Hematopoietic multipotent progenitor cell (in vitro differentiated cells): ENCODE measurements around the gene BMP2. TPM values are rescaled to one million over a fixed set of nuclear protein-coding genes. Genes with fewer than 3 reads are reported as not detected.

Experiments
- DNase-seq, 3 donors: peaks; one replicate each; pipeline ENCODE4 v3.0.0-alpha.2; 2011 to 2015; ENCODE audit warnings: low read depth in 2 of 3, low spot score in 2 of 3
- total RNA-seq: library from RNA; depleted of rRNA; stranded (reverse); fragments of >200 nt; gene quantifications from one replicate; pipeline ENCODE4 v1.2.3, GENCODE V29; 2012

Gene BMP2
- total RNA-seq, 1 donor: 0.27 TPM

DNA sequence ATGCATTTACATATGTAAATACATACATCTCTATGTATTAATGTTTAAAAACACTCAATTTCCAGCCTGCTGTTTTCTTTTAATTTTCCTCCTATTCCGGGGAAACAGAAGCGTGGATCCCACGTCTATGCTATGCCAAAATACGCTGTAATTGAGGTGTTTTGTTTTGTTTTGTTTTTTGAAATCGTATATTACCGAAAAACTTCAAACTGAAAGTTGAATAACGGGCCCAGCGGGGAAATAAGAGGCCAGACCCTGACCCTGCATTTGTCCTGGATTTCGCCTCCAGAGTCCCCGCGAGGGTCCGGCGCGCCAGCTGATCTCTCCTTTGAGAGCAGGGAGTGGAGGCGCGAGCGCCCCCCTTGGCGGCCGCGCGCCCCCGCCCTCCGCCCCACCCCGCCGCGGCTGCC, 355 bp upstream of the BMP2 start:
- DNase-seq: no peak

DNA sequence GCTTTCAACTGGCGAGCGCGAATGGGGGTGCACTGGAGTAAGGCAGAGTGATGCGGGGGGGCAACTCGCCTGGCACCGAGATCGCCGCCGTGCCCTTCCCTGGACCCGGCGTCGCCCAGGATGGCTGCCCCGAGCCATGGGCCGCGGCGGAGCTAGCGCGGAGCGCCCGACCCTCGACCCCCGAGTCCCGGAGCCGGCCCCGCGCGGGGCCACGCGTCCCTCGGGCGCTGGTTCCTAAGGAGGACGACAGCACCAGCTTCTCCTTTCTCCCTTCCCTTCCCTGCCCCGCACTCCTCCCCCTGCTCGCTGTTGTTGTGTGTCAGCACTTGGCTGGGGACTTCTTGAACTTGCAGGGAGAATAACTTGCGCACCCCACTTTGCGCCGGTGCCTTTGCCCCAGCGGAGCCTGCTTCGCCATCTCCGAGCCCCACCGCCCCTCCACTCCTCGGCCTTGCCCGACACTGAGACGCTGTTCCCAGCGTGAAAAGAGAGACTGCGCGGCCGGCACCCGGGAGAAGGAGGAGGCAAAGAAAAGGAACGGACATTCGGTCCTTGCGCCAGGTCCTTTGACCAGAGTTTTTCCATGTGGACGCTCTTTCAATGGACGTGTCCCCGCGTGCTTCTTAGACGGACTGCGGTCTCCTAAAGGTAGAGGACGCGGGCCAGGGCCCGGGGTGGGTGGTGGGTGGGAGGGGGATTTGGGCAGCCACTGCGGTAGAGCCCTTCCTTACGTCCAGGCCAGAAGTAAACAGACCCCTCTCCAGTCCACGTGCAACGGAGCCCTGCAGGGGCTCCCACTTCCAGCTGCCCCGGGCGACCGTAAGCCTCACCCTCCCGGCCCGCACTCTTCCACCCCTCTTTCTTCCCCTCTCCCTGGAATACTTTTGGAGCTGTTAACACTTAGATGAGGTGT, 998 bp downstream of the BMP2 start:
- peak in 2 of 3 donors; percentile 43 to 53 for DNase-seq

DNA sequence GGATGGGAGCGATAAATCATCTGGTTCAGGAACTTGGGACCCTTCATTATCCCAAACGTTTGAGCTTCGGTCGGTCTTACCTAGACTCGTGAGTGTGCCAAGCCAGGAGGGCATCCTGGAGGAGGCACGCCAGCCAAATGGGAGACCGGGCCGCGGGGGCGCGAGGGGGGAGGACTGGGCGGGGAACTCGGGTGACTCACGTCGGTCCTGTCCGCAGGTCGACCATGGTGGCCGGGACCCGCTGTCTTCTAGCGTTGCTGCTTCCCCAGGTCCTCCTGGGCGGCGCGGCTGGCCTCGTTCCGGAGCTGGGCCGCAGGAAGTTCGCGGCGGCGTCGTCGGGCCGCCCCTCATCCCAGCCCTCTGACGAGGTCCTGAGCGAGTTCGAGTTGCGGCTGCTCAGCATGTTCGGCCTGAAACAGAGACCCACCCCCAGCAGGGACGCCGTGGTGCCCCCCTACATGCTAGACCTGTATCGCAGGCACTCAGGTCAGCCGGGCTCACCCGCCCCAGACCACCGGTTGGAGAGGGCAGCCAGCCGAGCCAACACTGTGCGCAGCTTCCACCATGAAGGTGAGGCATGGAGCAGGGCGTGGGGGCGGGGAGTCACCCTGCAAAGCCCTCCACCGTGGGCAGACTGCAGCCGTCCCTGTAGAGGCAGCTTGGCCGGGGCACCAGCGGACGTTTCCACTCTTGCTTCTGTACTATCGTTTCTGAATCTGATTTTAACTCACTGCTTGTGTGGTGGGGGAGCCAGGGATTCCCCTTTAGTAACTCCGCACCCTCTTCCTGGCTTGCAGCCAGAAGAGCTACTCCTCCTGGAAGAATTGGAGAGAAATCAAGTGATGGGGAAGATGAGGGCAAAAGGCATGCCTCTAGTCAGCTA, 2.7 kb downstream of the BMP2 start:
- peak in 2 of 3 donors; percentile 36 to 58 for DNase-seq

DNA sequence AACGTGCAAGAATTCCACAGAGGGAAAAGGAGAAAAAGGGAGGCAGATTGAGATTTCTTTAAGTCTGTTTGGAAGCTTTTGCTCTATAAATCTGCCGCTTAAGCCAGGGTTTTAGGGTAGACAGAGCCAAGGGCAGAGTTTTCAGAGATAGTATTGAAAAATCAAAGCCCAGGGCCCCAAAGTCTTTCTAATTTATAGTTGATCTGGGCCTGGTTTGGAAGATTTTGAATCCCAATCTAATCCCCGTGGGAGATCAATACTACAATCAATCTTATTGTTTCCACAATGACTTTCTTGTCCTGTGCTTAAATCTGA, 3.3 kb downstream of the BMP2 start:
- DNase-seq: no peak

DNA sequence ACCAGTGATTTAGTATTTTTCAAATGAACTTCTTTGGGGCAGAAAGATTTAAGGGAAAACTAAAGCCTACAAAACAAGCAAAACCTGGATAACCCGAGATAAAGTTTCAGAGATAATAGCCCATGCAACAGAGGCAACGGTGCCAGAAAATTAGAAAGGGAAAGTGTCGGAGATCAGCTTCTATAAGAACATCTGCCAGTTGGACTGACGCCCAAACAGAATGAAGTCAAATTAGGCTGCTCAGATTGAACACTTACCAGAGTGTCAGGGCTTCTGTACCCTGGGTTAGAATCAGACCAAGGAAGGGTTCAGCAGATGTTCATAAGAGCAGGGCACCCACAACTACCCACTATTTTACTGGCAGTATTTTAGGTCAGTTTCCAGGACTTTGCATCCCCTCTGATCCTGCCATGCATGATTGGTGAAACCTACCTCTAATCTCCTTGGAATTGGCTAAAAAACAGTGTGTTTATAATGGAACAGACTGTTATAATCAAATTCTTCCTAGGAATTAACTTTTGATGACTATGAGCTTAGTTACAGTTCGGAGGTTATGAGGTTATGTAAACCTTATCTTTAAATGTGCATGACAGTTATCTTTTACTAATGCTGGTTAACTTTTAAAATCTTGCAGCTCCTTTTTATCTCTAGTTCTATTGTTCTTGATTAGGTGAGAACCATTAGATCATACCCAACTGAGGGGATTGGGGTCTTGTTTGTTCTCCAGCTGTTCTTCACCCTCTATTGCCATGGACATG, 13.1 kb downstream of the BMP2 start:
- DNase-seq: no peak

DNA sequence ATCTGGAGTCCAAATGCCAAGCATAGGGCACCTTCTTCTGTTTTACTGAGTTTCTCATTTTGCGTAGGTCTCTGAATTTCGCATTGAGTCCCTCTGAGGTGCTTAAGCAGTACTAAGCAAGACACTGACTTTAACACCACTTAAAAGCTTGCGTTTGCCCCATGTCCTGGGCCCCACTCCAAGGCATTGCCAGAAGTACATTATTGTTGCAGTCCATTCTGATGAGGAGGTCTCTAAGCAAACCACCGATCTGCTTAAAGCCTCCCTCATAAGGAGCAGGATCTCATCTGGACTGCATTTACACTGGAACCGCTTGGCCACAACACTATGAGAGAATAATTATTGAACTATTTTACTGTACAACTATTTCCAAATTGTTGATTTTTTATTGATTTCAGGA, 16.3 kb downstream of the BMP2 start:
- no peak for DNase-seq

DNA sequence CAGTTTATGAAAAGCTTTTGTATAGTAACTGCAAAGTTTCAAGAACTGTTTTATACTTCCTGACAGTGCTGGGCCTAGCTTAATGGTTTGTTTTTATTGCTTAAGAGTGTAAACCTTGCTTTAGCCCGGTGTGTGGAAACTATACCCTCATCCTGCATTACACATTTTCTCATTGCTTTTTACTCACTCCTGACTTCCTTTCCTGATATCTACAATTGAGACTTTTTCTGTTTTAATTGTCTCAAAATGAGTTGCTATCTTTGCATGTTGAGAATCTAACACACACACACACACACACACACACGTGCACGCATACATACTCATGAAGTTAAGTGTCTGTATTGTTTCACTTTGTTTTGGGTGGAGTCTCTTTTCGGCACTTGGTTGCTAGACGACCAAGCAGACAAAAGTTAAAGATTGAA, 16.7 kb downstream of the BMP2 start:
- no peak for DNase-seq

DNA sequence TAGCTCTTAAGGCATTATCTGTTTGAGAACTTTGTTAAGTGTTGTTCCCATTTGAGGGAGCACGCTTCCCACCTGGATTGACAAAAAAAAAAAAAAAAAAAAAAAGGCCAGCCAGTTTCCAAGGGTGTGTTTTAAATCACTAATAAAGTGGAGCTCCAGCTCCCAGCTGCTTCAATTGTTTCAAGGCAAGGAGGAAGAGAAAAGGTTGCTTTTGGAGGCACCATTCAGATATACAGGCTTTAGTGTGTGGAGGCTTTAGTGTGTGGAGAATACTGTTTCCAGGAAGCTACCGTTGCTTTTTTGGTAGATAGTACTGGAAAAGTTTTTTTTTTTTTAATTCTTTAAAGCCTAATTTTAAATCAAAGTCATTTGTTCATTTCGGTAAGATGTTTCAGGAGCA, 17.3 kb downstream of the BMP2 start:
- DNase-seq: no peak

DNA sequence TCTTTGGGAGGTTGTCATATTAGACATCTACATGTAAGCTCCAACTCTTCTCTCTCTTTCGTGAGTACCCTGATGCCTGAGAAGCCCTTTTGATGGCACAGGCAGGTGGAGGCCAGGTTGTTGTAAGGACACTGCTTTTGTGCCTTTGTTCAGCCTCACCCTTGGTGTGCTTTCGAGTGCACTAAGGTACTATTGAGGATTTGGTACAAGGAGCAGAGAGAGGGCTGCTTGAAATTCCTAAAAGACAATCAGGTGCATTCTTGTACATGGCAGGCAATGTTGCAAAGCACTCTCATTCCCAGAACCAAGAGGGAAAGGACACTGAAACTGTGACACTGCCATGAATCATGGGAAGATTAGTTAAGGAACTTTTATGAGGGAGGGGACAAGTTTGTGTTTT, 19.1 kb downstream of the BMP2 start:
- no peak for DNase-seq

DNA sequence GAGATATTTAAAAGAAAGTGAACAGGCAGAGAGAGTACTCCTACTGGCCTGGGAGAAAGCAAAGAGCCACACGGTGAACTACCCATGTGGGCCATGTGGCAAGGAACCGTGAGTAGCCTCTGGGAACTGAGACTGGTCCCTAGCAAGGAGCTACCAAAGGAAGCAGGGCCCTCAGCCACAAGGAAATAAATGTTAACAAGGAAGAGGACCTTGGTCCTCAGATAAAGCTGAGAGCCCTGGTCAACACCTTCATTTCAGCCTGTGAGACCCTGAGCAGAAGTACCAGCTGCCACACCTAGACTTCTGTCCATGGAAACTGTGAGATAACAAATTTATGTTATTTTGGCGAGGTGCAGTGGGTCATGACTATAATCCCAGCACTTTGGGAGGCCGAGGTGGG, 25.3 kb downstream of the BMP2 start:
- DNase-seq: no peak

DNA sequence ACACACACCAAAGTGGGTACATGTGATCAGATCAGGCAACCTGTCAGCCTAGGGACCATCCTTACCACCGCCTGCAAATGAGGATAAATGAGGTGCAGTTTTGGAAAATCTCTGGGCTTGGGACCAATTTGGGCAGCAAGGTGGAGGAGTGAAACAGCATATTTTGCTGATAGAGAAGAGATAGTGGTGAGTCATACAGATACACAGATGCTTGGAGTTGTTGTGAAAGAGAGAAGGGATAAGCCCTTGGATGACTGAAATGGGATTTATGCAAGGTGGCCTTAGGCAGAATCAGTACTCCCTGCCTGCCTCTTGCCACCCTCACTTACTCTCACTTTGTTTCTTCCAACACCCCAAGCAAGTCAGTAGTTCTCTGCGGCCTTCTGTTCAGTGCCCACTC, 34.7 kb downstream of the BMP2 start:
- DNase-seq: no peak

DNA sequence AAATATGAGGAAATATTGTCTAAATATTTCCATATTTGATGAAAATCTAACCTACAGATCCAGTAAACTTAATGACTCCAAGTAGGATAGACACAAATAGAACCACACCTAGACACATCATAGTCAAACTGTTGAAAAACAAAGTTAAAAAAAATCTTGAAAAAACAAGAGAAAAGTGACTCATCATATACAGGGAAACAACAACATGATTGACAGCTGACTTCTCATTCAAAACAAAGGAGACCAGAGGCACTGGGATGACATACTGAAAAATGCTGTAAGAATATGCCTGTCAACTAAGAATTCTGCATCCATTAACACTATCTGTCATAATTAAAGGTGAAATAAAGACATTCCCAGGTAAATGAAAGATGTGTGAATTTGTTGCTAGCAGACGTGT, 38.8 kb downstream of the BMP2 start:
- DNase-seq: no peak

DNA sequence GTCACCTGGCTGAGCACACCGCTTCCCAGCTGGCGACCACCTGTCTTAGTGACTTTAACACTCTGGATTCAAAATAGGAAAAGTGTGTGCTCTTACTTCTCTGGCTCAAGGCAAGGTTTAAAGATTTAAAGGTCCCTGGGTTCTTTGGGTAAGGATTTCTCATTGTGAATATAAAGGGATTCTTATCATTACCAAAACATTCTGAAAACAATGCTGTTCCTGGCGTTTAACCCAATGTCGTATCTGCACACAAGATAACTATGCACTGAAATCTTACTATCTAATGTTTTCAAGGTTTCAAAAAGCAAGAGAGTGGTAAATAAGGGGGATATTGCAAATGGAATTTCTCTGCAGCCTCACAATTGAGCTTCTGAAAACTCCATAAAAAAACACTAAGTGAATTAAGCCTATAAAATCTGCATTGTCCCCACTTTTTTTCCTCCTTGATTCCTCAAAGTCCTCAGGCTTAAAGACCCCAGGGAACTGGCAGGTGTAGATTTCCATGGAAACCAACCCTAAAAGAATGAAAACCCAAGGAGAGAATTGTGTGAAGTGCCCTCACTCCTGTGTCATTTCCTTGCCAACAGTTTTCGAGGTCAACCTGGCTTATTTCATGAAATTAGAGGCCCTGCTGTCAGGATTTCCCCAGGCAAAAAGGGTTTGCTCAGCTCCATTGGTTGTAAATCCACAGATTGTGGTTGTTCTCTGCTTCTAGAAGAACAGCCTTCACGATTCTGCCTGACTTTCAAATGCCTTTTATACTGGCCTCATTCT, 44.0 kb downstream of the BMP2 start:
- no peak for DNase-seq

DNA sequence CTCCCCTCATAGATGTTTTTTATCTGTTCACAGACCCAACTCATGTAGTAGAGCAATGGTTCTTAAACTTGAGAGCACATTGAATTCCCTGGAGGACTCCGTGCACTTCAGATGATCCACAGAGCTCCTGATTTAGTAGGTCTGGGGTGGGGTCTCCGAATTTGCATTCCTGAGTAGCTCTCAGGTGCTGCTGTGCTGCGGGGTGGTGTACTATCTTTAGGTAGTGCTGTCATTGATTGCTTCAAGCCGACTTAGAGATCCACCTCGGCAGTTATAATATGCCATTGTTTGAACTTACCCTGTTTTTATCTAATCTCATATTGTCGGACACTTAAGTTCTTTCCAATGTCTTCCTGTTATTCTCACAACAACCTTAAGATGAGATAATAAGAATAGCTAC, 45.0 kb downstream of the BMP2 start:
- DNase-seq: no peak

DNA sequence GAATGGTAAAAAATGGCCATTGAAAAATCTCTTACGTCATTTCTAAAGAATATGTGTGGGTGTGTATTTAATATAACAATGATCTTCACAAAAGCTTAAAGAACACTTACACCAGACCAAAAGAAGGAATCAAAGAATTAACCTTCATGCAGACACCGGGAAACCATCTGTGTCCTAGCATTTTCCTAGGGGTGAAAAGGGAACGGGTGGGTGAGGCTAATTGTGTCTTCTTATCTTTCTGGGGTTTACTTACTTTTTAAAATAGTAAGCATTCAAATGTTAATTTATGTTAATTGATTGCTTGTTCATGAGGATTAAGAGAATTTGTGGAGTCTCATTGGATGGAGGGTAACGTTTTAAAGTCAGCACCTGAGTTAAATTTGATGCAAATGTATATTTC, 47.5 kb downstream of the BMP2 start:
- no peak for DNase-seq

DNA sequence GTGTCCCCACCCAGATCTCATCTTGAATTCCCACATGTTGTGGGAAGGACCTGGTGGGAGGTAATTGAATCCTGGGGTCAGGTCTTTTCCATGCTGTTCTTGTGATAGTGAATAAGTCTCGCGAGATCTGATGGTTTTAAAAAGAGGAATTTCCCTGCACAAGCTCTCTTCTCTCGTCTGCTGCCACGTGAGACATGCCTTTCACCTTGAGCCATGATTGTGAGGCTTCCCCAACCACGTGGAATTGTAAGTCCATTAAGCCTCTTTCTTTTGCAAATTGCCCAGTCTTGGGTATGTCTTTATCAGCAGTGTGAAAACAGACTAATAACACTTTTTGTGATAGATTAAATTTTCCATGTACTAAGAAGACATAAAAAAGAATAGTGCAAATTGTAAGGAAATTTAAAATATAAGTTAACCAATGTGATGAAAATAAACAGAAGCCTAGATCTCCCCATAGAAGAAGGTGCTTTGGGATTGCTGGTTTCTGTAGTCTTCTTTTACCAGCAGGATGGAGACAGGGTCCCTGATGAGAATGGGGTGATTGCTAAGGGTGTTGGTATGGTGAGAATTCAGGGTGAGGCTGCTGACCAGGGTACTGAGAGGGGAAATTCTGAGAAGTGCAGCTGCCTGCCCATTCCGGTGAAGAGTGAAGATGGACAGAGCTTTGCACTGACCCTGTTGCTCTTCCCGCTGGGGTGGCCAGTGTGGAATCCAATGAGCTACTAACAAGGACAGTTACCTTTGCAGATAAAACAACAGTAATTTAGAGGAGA, 50.7 kb downstream of the BMP2 start:
- DNase-seq: no peak

DNA sequence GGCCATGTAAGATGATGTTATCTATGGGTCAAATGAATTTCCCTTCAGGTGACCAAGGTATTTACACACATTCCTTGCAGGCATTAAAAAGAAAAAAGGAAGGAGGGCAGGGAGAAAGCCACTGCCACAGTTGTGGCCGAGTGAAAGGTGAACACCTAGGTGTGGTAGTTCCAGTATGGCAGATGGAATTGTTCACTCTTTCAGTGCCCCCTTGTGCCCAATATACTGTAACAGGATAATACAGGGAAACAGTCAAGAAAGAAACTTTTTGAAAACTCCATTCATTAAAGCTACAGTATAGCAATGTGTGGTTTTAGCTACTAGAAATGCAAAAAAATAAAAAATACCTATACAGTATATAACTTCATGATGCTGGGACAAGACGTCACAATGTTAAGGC, 52.1 kb downstream of the BMP2 start:
- peak in 1 of 3 donors; percentile 18 for DNase-seq

DNA sequence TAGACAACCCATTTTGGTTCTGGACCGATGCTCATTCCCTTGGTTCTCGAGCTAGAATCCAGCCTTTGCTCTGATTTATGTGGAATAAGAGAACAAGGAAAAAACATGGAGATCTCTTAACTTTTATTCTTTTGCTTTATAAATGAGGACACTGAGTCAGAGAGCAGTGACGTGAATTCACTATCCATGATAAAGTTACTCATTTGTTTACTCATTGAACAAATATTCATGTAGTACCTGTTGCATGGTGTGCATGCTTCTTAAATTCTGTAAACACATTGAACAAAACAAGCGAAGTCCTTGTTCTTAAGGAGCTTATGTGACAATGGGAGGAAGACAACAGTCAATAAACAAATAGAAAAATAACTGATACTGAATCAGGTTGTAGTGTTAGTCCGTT, 56.9 kb downstream of the BMP2 start:
- DNase-seq: no peak

DNA sequence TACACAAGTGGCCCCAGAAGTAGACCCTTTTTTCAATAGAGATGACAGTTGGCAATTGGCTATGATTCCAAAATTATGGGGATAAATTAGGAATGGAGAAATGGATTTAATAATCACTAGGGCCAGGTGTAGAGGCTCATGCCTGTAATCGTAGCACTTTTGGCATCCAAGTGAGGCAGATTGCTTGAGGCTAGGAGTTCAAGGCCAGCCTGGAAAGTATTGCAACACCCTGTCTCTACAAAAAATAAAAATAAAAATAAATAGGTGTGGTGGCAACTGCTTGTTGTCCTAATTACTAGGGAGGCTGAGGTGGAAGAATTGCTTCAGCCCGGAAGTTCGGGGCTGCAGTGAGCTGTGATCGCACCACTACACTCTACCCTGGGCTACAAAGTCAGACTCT, 60.0 kb downstream of the BMP2 start:
- DNase-seq: no peak
